Measurements from ENCODE around the gene BIVM.
A peak's percentile ranks its signal among the peaks of the same experiment; 100 is the strongest.

BIVM gene

DNA sequence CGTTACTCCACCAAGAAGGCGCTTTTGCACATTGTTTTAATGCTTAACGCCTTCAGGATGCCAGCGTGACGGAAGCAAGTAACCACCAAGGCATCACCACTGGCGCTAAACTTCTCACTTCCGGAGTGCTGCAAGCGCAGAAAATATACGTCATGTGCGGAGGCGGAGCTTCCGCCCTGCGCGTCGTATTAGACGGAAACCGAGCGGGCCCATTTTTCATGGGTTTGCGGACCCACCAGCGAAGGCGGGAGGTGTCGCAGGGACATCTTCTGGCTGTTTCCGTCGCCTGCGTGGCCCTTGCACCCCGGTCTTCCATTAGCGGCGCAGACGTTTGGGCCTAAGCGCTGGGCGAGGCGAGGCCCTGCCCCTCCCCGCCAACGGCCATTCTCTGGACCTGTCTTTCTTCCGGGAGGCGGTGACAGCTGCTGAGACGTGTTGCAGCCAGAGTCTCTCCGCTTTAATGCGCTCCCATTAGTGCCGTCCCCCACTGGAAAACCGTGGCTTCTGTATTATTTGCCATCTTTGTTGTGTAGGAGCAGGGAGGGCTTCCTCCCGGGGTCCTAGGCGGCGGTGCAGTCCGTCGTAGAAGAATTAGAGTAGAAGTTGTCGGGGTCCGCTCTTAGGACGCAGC lies 46.8 kb downstream of the BIVM start, which contains the start of gene ERCC5:
TSS of gene ERCC5 (plus strand) at position 403 of the 631 bp plus-strand sequence. CDS start 235 bp downstream, outside the sequence.
- DNase-seq = peak; percentile 96

- DNase-seq = peak; percentile 65
Measured at GRCh38 chr13:102846261-102847015, 47.5 kb downstream of the BIVM start.

- DNase-seq = peak; percentile 17
Measured at GRCh38 chr13:102847272-102848234, 48.6 kb downstream of the BIVM start.

DNA sequence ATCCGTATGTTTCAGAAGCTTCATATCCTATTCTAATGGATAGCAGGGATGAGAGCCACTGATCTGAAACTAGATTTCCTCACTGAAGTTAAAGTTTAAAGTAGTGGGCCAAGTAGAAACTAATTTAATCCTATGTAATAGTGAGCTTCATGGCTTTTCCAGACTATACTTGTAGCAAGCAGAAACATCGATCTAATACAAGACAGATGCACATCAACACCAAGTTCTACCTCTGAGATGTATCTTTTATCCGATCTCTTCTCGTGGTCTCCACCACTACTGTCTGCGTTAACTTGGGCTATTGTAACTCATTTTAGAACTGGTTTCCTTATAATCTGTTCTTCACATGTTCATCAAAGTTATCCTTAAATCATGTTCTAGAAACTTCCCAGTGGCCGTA lies 50.0 kb downstream of the BIVM start:
- no peak for DNase-seq

DNA sequence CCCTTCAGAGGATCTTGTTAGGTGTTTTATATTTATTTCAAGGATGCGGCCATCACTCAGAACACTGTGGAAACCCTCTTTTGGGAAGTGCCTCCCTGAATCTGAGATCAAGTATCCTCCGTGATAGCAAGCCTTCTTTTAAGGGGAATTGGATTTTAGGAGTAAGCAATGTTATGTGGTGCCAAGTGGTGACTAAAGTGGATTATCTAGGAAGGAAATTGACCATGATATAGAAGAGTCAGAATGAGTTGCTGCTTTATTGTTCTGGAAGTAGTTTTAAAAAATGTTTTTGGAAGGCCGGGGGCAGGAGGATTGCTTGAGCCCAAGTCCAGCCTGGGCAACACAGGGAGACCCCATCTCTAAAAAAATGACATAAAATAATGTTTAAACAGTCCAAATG lies 53.6 kb downstream of the BIVM start:
- DNase-seq = no peak

DNA sequence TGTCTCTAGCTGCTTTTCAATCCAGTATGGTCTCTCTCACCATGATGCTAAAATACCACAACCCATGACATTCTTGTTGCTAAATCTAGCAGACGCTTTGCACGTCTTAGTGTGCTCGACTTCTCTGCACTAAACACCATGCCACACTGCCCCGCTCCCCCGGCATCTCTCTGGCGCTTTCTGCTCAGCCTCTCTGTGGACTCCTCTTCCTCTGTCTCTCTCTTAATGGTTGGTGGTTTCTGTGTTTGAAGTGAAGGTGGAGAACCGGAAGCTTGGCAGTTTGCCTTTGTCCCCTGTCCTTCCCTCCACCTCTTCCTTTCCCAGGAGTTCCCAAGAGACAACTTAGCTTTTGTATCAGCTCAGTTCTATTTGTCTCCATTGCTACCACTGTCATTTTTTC lies 55.8 kb downstream of the BIVM start:
- no peak for DNase-seq

- no peak for DNase-seq
Measured at GRCh38 chr13:102856557-102856956, 57.6 kb downstream of the BIVM start.

- DNase-seq = no peak
Measured at GRCh38 chr13:102862624-102863210, 63.8 kb downstream of the BIVM start.

- no peak for DNase-seq
Measured at GRCh38 chr13:102863590-102863989, 64.7 kb downstream of the BIVM start.

GRCh38 chr13:102868366-102868936 lies 69.5 kb downstream of the BIVM start:
- DNase-seq = no peak

DNA sequence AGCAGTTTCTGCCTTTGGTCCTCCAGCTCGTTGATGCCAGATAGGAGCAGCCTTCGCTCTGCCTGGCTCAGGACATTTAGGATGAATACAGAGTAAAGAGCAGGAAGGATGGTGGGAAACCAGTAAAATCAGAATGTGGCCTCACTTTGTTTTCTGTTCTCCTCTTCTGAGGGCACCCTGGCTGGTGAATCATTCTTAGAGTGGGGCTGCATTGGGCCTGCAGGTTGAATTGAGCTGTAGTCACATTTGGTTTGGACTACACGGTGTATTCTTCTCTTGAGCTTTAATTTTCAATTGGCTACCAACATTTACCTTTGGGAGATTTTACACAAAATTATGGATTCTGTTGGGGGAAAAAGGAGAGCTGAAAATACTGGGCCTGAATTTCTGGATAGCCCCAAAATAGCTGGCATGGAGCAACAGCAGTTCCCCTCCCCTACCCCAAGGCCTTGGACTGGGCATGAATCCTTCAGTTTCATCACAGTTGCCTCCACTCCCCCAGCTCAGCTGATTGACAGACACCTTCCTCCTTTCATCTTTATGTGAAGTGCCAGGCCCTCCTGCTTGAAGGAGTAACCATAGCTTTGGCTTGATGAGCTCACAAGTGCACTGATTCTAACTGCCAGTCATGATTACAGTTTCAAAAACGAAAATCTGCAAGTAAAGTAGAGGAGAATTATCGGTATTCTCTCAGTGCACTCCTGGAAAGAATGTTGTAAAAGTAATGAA lies 71.2 kb downstream of the BIVM start:
- no peak for DNase-seq

GRCh38 chr13:102870677-102871415 lies 71.9 kb downstream of the BIVM start:
- DNase-seq = peak; percentile 54

DNA sequence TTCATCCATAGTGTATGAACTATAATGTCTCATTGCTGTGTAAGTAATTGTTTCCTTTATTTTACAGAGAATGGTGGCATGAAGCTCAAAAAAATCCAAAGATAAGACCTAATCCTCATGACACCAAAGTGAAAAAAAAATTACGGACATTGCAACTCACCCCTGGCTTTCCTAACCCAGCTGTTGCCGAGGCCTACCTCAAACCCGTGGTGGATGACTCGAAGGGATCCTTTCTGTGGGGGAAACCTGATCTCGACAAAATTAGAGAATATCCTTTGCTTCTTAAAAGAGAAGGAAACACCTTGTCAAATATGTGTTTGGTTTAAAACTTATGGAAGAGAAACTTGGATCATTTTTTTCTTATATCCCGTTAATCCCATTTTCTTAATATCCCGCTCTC lies 73.2 kb downstream of the BIVM start:
- no peak for DNase-seq

DNA sequence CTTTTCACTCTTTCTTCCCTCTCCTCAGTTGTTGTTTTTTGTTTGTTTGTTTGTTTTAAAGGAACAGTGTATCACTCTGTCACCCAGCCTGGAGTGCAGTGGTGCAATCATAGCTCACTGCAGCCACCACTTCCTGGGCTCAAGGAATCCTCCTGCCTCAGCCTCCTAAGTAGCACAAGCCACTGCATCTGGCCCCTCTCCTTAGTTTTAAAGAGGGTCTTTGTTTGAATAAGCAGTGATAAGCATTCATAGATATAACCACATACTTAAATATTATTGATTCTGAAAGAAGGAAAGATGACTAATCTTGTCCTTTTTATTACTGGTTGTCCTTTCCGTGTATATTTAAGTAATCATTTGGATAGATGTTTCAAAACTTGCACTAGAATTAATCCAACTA lies 73.6 kb downstream of the BIVM start:
- DNase-seq = no peak

GRCh38 chr13:102873653-102874052 lies 74.7 kb downstream of the BIVM start:
- DNase-seq = no peak

DNA sequence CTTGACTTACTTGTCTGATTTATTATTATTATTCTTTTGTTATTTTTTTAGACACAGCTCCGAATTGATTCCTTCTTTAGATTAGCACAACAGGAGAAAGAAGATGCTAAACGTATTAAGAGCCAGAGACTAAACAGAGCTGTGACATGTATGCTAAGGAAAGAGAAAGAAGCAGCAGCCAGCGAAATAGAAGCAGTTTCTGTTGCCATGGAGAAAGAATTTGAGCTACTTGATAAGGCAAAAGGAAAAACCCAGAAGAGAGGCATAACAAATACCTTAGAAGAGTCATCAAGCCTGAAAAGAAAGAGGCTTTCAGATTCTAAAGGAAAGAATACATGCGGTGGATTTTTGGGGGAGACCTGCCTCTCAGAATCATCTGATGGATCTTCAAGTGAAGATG lies 76.3 kb downstream of the BIVM start:
- no peak for DNase-seq

GRCh38 chr13:102877303-102877702 lies 78.4 kb downstream of the BIVM start:
- no peak for DNase-seq

DNA sequence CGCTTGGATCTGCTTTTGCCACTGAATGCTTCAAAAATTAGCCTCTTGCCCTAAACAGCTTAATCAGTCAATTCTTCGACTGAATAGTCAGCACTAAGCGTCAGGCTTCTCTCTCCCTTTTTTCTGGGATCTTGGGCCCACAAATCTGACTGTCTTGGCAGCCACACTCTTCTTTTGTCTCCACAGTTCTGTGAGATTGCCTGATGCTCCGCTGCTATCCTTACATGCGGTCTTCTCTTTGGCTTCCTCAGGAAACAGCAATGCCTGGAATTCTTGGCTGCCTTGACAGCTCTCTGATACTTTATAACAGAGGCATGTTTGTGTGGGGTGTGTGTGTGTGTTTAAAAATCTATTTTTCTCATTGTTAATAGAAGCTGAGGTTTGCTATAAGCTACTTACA lies 79.6 kb downstream of the BIVM start:
- no peak for DNase-seq

DNA sequence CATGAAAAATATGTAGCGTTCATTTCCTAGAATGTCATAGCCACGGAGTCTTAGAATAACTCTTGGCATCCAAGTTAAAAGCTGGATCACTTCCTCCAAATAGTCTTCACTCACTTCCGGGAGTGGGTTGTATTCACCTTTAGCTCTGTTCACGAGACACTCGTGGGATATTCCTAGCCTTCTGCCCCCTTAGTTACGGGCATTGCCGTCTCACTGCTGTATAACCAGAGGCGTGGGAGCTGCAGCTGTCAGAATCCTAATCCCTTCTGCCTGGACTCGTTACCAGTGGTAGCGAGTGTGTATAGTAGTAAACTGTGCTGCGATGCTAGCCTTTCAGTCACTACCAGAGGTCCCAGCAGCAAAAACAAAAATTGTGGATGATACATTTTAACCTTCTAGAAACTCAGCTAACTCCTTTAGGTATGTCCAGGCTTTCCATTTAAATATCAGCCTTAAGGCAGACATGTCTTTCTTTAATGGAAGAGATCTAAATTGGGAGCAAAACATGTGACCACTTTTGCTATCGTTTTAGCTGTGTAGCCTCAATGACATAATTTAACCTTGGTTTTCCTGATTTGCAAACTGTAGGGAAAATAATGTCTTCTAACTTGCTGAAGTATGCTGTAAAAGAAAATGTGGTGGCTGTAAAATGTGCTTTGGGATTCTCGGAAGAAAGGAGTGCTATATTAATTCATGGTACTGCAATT lies 81.0 kb downstream of the BIVM start:
- DNase-seq = no peak
